Activated CD4-positive, alpha-beta T cell treated with anti-CD3 and anti-CD28 coated beads, Interleukin-2, Interleukin-4, amounts not matched to agents 100 ng/mL and 50 ng/mL, durations not matched to agents 16 hours and 8 hours (primary cell): ENCODE data around the gene SPDYE16.
"Not testable (repeated sequence)": the region's sequence is repeated elsewhere in the genome, so short reads cannot be mapped to it uniquely, and the experiment has no call there.

ENCODE experiments used
- DNase-seq: peaks from one replicate; pipeline ENCODE4 v3.0.0-alpha.2; 2020; ENCODE audit warnings: low spot score

Gene SPDYE16

GRCh38 chr7:76549855-76550248, 6.8 kb upstream of the SPDYE16 start:
- not testable (repeated sequence) for DNase-seq

DNA sequence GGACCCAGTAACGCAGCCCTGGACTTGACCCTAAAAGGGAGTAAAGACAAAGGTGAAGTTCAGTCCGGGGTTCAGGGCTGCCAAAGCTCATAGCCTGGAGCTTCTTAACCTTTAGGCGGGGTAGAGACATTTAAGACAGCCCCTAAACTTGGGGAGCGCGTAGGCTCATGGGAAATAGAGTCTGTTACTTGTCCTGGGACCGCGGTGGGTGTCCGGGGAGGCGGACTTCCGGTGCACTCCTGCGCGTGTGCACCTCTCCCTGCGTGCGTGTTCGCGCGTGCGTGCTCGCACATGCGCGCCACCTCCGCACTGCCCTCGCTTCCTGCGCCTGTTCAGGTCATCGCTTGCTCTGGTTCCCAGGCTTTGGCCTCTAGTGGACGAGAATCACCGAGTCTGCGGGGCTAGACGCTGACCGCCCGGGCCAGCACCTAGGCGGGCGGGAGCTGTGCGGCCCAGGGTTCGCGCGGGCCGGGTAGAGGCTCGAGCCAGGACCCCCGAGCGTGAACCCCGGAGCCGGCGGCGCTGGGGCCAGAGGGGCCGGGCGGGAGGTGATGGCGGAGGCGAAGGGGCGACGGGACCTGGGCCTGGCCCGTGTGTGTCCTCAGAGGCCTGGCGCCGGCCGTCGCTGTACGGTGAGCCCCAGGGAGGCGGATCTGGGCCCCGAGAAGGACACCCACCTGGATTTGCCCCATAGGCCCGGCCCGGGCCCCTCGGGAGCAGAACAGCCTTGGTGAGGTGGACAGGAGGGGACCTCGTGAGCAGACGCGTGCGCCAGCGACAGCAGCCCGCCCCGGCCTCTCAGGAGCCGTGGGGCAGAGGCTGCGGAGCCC, 6.1 kb upstream of the SPDYE16 start:
- peak; percentile 94 for DNase-seq

- not testable (repeated sequence) for DNase-seq
Observed at GRCh38 chr7:76531643-76532042, 11.5 kb downstream of the SPDYE16 start.

GRCh38 chr7:76526183-76526582, 16.9 kb downstream of the SPDYE16 start:
- not testable (repeated sequence) for DNase-seq

- DNase-seq = not testable (repeated sequence)
Observed at GRCh38 chr7:76516932-76517331, 26.2 kb downstream of the SPDYE16 start.

GRCh38 chr7:76515999-76516443, 27.1 kb downstream of the SPDYE16 start:
- peak; percentile 36 for DNase-seq

GRCh38 chr7:76514926-76515771, 27.9 kb downstream of the SPDYE16 start:
- DNase-seq = no peak

DNA sequence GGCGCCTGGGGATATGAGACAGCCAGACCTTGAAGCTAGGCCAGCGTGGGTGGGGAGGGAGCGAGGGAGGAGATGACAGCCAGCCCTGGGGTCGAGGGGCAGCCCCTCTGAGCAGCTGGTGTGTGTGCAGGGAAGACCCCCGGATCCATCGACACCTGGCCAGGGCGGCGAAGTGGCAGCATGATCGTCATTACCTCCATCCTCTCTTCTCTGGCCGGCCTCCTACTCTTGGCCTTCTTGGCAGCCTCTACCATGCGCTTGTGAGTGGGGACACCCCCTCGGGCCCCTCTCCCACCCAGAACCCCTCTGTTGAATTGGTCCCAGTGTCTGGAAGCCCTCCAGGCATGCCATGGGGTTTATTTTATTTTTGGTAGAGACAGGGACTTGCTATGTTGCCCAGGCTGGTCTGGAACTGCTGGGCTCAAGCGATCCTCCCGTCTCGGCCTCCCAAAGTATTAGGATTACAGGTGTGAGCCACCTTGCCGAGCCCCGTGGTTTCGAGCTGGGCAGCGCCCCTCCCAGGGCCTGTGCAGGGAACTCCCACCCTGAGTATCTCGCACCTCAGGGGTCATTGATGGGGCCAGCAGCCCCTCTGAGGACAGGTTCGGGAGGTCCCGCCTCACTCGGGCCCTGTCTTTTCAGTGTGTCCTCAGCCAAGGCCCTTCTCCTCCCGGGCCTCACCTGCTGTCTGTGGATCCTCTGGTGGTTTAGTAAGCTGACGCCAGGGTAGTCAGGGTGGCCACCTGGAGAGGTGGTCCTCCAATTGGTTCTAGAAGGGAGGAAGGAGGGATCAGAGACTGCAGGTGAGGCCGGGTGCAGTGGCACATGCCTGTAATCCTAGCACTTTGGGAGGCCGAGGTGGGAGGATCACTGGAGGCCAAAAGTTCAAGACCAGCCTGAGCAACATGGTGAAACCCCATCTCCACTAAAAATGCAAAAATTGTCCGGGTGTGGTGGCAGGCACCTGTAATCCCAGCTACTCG, 29.0 kb downstream of the SPDYE16 start:
- DNase-seq = no peak

DNA sequence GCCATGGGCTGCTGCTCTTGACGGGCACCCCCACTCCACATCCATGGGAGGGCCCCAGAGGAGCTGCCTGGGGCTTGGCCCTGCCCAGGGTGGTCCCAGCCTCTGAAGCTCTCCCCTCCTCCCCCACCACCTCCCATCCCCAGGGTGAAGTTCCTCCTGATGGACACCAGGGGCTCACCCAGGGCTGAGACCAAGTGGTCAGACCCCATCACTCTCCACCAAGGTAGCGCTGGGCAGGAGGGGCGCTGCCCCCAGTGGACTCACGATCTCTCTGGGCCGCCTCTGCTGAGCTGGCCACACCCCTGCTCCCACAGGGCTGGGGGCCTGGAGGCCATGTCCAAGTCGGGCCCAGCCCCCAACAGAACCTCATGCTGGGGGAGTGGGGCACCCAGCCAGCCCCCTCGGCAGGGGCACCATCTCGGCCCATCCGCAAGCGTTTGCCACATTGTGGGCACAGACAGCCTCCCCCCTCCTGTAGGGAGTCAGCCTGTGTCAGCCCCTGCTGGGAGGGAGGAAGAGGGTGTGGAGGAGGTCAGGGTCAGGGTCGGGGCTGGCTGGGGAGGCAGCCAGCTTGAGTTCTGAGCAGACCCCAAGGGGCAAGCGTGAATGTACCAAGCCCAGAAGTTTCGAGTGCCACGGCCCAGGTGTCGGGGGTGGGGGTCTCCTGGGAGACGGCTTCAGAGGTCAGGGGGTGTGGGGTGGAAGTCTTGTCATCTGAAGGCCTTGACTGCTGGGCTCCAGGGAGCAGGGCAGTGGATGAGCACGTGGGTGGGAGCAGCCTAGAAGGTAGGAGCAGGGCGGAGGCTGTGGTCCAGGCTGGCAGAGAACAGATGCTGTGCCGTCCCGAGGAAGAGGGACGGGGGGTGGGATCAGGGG, 29.9 kb downstream of the SPDYE16 start:
- DNase-seq = no peak

GRCh38 chr7:76511911-76512885, 30.9 kb downstream of the SPDYE16 start:
- not testable (repeated sequence) for DNase-seq

DNA sequence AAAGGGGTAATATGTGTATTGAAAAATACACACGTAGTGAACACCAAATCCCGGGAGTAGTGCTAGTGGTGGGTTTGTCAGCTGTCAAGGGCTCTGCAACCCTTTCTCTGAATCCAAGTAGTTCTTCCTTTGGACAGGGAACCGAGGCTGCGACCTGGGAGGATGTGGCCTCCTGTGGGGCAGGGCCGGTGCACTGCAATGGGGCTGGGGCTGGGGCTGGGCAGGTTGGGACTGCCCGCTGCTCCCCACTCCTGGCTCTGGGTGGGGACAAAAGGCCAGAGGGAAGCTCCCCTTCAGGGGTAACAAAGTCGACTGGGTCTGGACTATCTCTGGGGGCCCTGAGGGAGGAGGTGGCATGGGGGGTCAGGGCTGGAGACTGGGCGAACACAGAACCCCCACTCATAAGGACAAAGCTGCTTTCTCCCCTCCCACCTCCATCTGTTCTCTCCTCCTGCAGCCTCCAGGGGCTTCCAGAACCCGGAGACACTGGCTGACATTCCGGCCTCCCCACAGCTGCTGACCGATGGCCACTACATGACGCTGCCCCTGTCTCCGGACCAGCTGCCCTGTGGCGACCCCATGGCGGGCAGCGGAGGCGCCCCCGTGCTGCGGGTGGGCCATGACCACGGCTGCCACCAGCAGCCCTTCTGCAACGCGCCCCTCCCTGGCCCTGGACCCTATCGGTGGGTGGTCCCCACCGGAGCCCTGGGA, 31.7 kb downstream of the SPDYE16 start:
- DNase-seq = not testable (repeated sequence)

DNA sequence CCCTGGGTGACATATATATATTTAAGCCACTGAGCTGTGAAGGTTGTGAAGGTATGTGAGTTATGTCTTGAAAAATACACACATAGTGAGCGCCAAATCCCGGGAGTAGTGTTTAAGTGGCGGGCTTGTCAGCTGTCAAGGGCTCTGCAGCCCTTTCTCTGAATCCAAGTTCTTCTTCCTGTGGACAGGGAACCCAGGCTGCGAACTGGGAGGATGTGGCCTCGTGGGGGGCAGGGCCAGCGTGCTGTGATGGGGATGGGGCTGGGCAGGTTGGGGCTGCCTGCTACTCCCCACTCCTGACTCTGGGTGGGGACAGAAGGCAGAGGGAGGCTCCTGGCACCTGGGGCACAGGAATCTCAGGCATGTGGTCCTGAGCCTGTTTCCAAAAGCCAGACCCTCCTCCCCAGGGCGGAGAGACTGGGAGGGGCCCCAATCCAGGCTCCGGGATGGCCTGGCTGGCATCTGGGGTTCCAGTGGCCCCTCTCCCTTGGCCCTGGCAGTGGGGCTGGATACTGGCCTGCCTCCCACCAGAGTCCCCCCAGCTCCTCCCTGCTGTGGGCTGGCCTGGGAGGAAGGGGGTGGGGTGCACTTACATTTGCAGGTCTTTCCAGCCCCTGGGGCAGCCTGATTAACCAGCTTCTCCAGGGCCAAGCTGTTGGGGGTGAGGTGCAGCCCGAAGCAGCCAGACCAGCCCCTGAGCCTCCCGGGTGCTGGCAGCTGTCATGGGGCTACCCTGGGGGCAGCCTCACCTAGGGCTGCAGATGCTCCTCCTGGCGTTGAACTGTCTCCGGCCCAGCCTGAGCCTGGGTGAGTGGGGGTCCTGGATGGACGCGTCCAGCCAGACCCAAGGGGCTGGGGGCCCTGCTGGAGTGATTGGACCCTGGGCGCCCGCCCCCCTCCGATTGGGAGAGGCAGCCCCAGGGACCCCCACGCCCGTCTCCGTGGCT, 32.9 kb downstream of the SPDYE16 start, which contains the start of gene UPK3B:
UPK3B (plus strand) TSS at position 622 of the 947 bp plus-strand sequence; CDS start at position 723, 101 bp downstream.
- no peak for DNase-seq

- no peak for DNase-seq
Observed at GRCh38 chr7:76507723-76508406, 35.2 kb downstream of the SPDYE16 start.

- DNase-seq = not testable (repeated sequence)
Observed at GRCh38 chr7:76506643-76507042, 36.5 kb downstream of the SPDYE16 start.

DNA sequence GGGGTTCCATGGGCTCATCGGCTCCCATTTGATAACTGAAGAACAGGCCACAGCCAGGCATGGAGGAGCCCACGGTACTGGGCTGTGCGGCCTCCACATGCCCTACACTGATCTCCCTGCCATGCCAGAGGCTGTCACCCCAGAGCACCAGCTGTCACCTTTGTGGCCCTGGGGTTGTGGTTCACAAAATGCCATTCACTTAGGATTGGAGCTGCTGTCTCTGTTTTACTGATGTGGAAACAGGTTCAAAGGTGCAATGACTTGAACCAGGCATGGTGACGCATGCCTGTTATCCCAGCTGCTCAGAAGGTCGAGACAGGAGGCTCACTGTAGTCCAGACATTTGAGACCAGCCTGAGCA, 37.0 kb downstream of the SPDYE16 start:
- no peak for DNase-seq

DNA sequence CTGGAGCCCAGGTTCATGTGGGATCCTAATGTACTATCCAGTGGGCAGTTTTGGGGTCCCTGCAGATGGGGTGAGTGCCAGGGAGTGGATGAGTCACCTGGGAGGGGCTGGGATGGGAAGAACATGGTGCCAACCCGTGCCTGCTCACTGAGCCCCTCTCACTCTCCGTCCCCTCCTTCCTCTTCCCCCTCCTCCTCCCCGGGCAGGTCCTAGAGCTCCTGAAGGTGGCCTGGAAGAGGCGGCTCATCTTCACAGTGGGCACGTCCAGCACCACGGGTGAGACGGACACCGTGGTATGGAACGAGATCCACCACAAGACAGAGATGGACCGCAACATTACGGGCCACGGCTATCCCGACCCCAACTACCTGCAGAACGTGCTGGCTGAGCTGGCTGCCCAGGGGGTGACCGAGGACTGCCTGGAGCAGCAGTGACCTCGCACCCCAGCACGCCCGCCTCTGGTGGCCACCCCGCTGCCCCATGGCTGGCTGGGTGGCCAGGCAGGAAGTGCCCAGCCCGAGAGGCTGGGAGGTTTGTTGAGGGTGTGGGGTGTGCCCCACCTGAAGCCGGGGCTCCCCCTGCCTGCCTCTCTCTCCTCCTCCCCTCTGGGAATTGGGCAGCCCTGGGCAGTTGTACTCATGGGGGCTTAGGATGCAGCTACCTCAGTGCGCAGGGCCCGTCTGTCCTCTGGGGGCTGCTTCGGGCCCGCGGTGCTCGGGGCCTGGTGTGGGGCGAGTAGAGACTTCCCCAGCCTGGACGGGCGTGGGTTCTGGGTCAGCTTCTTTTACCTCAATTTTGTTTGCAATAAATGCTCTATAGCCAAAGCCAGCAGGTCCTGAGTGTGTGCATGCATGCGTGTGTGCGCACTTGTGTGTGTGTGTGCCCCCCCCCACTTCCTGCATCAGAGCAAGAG, 37.7 kb downstream of the SPDYE16 start:
- no peak for DNase-seq
